ENCODE data around the gene HMX1.

DNA sequence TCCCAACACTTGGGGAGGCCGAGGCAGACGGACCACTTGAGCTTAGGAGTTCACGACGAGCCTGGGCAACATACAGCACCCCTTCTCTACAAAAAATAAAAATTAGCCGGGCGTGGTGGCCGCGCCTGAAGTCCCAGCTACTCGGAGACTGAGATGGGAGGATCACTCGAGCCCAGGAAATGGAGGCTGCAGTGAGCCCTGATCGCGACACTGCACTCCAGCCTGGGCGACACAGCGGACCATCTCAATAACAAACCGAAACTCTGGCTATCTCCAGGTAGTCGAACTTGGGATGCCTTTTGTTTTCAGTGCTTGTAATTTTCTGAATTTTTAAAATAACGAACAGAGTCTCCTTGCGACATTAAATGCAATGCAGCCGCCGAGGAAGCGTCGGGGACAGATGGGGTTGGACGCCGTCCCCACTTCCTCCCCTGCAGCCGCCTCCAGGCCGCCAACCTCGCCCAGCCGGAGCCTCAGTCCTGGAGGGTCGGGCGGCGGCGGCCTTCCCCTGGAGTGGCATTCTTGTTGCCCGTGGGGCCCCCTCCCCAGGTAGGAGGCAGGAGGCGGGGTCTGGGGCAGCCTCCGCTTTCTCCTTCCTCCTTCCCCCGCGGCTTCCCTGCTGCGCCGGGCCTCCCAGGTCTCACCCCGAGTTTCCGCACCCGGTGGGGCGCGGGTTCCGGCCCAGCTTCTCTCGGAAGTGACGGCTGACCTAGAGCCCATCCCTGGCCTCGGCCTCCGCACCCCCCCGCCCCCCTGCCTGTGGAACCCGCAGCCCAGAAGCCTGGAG lies 14.6 kb downstream of the HMX1 start:
- TF ChIP-seq, protein P1, sequence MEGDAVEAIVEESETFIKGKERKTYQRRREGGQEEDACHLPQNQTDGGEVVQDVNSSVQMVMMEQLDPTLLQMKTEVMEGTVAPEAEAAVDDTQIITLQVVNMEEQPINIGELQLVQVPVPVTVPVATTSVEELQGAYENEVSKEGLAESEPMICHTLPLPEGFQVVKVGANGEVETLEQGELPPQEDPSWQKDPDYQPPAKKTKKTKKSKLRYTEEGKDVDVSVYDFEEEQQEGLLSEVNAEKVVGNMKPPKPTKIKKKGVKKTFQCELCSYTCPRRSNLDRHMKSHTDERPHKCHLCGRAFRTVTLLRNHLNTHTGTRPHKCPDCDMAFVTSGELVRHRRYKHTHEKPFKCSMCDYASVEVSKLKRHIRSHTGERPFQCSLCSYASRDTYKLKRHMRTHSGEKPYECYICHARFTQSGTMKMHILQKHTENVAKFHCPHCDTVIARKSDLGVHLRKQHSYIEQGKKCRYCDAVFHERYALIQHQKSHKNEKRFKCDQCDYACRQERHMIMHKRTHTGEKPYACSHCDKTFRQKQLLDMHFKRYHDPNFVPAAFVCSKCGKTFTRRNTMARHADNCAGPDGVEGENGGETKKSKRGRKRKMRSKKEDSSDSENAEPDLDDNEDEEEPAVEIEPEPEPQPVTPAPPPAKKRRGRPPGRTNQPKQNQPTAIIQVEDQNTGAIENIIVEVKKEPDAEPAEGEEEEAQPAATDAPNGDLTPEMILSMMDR (IDR thresholded peaks at IDR 0.05): no peak
- TF ChIP-seq ZFX (IDR thresholded peaks at IDR 0.05; ENCODE audit: borderline replicate concordance): no peak

Data from 22Rv1 (cell line).